CD8-positive, alpha-beta memory T cell (primary cell): ENCODE measurements around the gene HS3ST4. TPM values are rescaled to one million over a fixed set of nuclear protein-coding genes. Genes with fewer than 3 reads are reported as not detected.
A peak's percentile ranks its signal among the peaks of the same experiment; 100 is the strongest.

ENCODE experiments used
- CTCF ChIA-PET: fragments of 350-600 bp; sonication (Branson Sonifier 250); formaldehyde crosslinking; loops from one replicate; lab custom pipeline; 2021; ENCODE audit warnings: antibody characterized with exemption; lab: Charles Lee
- POLR2A ChIA-PET: fragments of 350-600 bp; sonication (Branson Sonifier 250); formaldehyde crosslinking; loops from one replicate; lab custom pipeline; 2021; ENCODE audit warnings: antibody characterized with exemption; lab: Charles Lee
- DNase-seq, 5 donors: peaks; one replicate each; pipeline versions ENCODE4 v3.0.0 to v3.0.0-alpha.2; 2020 to 2022; ENCODE audit warnings: mixed read lengths in 1 of 5
- H3K27ac ChIP-seq: one replicate; pipeline ENCODE4 v1.7.0; 2013; ENCODE audit warnings: low read depth, mild to moderate bottlenecking, low read length, moderate library complexity
- H3K27me3 ChIP-seq: 2 replicates; pipeline ENCODE4 v1.7.0; 2013; ENCODE audit warnings: low read length, mild to moderate bottlenecking; ENCODE audit not compliant: insufficient read depth, poor library complexity, severe bottlenecking
- H3K36me3 ChIP-seq: 2 replicates; pipeline ENCODE4 v1.7.0; 2013; ENCODE audit warnings: mild to moderate bottlenecking, low read length, moderate library complexity; ENCODE audit not compliant: insufficient read depth
- H3K4me1 ChIP-seq: 2 replicates; pipeline ENCODE4 v1.7.0; 2013; ENCODE audit warnings: mild to moderate bottlenecking, low read length, moderate library complexity; ENCODE audit not compliant: insufficient read depth
- H3K4me3 ChIP-seq: 2 replicates; pipeline ENCODE4 v1.7.0; 2013; ENCODE audit warnings: mild to moderate bottlenecking, low read length
- H3K9me3 ChIP-seq: 2 replicates; pipeline ENCODE4 v1.7.0; 2013; ENCODE audit warnings: mild to moderate bottlenecking, low read length
- H3K27ac Mint-ChIP-seq, 8 donors: one replicate each; pipeline ENCODE4 v1.8.0; 2020 to 2021; ENCODE audit warnings: mixed read lengths in 8 of 8, mild to moderate bottlenecking in 6 of 8, inconsistent platforms in 3 of 8, moderate library complexity in 3 of 8
- H3K27me3 Mint-ChIP-seq, 2 donors: one replicate each; pipeline ENCODE4 v1.8.0; 2020 to 2021; ENCODE audit warnings: mixed read lengths in 2 of 2, mild to moderate bottlenecking in 1 of 2, moderate library complexity in 1 of 2
- H3K36me3 Mint-ChIP-seq, 3 donors: one replicate each; pipeline ENCODE4 v1.8.0; 2020 to 2021; ENCODE audit warnings: mixed read lengths in 3 of 3, inconsistent platforms in 1 of 3, mild to moderate bottlenecking in 1 of 3
- H3K4me1 Mint-ChIP-seq, 3 donors: one replicate each; pipeline ENCODE4 v1.8.0; 2020 to 2021; ENCODE audit warnings: mixed read lengths in 3 of 3, inconsistent platforms in 1 of 3, mild to moderate bottlenecking in 1 of 3
- H3K4me3 Mint-ChIP-seq, 7 donors: one replicate each; pipeline ENCODE4 v1.8.0; 2020 to 2021; ENCODE audit warnings: mixed read lengths in 7 of 7, mild to moderate bottlenecking in 6 of 7, moderate library complexity in 4 of 7, inconsistent platforms in 2 of 7
- H3K9me3 Mint-ChIP-seq, 5 donors: one replicate each; pipeline ENCODE4 v1.8.0; 2020 to 2022; ENCODE audit warnings: mixed read lengths in 5 of 5, mild to moderate bottlenecking in 3 of 5, moderate library complexity in 2 of 5, inconsistent platforms in 1 of 5
- polyA plus RNA-seq: library from polyadenylated mRNA; unstranded; fragments of 300-500 nt; fragmentation: Illumina TruSeq; gene quantifications from one replicate; pipeline ENCODE4 v1.2.3, GENCODE V29; 2021
- total RNA-seq, 2 experiments: library from RNA; stranded (reverse); gene quantifications; one replicate each; pipeline ENCODE4 v1.2.3, GENCODE V29; 2021

Gene HS3ST4
- total and polyA plus RNA-seq, 3 experiments from 2014 or later, result not detected

DNA sequence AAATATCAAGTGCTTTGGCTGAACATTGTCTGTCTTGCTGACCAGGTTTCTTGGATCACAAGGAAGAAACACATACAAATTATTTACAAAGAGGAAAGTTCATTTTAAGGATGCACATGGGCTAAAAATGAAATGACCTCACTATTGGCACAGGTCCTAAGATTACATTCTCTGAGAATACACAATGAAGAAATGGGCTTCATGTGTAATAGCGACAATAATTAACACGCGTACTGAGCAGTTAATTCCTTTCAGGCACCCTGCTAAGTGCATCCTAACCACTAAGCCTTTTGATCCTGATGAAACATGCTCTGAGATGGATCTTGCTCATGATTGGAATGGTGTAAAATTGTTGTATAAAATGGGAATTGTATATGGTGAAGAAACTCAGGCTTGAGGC lies 429.0 kb downstream of the HS3ST4 start:
- no peak for DNase-seq
- Histone ChIP-seq H3K27me3 (no peaks in the 10 kb centered on the region), H3K36me3 (no peaks in the 10 kb centered on the region), H3K27ac (no peak overlapping the region), H3K9me3 (no peaks in the 10 kb centered on the region), H3K4me3 (no peak overlapping the region), H3K4me1 (no peaks in the 10 kb centered on the region)
- peaks cover 3 to 7% of the 10 kb centered on the region in 2 donors for H3K27me3 Mint-ChIP-seq
- H3K4me1 Mint-ChIP-seq, result no peaks in the 10 kb centered on the region
- H3K4me3 Mint-ChIP-seq, result no peak overlapping the region
- ChIA-PET CTCF (no interaction called here), POLR2A (no interaction called here)
- no peaks in the 10 kb centered on the region for H3K36me3 Mint-ChIP-seq
- no peaks in the 10 kb centered on the region for H3K9me3 Mint-ChIP-seq
- H3K27ac Mint-ChIP-seq, result no peak overlapping the region

DNA sequence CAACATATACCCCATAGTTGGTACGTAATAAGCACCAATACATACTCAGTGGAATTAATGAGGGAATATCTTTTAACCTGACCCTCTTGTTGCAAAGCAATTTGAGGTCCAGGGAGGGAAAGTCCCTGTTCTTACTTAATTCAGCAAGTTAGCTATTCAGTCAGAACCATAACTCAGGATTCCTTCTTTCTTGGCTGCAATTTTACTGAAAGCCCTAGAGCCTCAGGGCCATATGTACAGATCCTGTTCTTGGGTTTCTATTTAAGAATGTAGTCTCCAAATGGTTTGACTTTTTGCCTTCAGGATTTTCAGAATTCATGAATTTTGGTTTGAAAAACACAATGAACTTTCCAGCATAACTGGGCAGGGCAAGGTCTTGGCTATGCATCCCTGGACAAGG lies 436.5 kb downstream of the HS3ST4 start:
- POLR2A ChIA-PET, result no interaction called here
- peaks cover 0 to 1% (median 0%) of the 10 kb centered on the region in 5 donors for H3K9me3 Mint-ChIP-seq
- no peaks in the 10 kb centered on the region for H3K4me1 Mint-ChIP-seq
- H3K4me3 ChIP-seq, result no peak overlapping the region
- H3K9me3 ChIP-seq, result no peaks in the 10 kb centered on the region
- no peak overlapping the region for H3K4me3 Mint-ChIP-seq
- no peaks in the 10 kb centered on the region for H3K36me3 ChIP-seq
- H3K27ac Mint-ChIP-seq, result no peak overlapping the region
- H3K27me3 ChIP-seq, result no peaks in the 10 kb centered on the region
- no peaks in the 10 kb centered on the region for H3K36me3 Mint-ChIP-seq
- CTCF ChIA-PET, result no interaction called here
- H3K27ac ChIP-seq, result no peak overlapping the region
- DNase-seq, result no peak
- H3K4me1 ChIP-seq, result no peaks in the 10 kb centered on the region
- peaks cover 0 to 2% of the 10 kb centered on the region in 2 donors for H3K27me3 Mint-ChIP-seq

DNA sequence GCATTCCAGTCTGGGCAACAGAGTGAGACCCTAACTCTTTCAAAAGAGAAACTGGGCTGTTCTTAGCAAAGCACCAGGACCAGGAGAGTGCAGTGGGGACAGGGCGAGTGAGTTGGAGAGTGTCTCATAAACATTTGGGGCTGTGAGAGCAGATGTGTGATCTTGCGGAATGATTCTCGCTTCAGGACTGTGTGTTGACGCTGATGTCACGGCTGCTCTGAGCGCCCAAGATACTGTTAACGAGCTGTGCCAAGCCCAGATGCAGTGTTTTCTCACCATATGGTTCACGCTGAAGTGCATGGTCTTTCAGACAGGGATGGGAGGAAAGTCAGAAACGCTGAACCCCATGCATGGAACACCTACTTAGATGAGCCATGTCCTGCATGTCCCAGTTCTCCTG lies 438.2 kb downstream of the HS3ST4 start:
- H3K4me1 ChIP-seq, result no peaks in the 10 kb centered on the region
- no peak overlapping the region for H3K27ac ChIP-seq
- H3K4me3 ChIP-seq, result no peak overlapping the region
- Mint-ChIP-seq H3K27me3 (peaks cover 0 to 2% of the 10 kb centered on the region in 2 donors), H3K36me3 (no peaks in the 10 kb centered on the region), H3K9me3 (peaks cover 0 to 1% (median 0%) of the 10 kb centered on the region in 5 donors), H3K4me3 (no peak overlapping the region), H3K27ac (no peak overlapping the region), H3K4me1 (no peaks in the 10 kb centered on the region)
- H3K36me3 ChIP-seq, result no peaks in the 10 kb centered on the region
- CTCF ChIA-PET, result no interaction called here
- H3K9me3 ChIP-seq, result no peaks in the 10 kb centered on the region
- DNase-seq, result no peak
- POLR2A ChIA-PET, result no interaction called here
- H3K27me3 ChIP-seq, result no peaks in the 10 kb centered on the region

DNA sequence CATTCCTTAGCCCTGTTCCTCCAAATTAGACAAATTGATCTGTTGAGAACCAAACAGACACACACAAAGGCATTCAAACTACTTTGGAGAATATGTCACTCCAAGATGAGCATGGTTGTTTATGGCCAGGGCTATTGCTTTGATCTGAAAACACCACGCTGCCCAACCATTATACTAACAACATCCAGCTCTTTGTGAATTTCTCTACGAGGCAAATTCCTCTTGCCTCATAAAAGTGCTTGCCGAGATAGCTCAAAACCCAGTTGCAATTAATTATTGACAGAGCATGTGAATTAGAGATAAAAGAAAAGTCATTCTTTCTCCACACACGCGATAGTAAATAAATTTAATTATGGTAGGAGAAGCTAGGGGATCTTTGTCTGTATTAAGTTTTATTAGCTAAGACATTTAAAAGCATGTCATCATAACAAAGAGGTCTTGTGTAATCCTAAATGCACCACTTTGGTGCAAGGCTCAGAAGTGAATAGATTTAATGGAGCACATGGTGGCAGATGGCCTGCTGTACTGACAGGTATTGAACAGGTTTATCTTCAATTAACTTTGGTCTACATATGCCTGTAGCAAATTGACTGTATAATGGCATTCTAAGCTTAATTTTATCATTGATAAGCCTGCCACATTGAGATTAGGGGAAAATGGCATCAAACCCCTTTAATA lies 441.8 kb downstream of the HS3ST4 start:
- CTCF ChIA-PET, result no interaction called here
- Mint-ChIP-seq H3K4me3 (no peak overlapping the region), H3K4me1 (no peaks in the 10 kb centered on the region), H3K9me3 (no peaks in the 10 kb centered on the region), H3K27ac (peak overlapping the region in 1 of 8 donors; percentile 5), H3K36me3 (no peaks in the 10 kb centered on the region), H3K27me3 (no peaks in the 10 kb centered on the region)
- Histone ChIP-seq H3K4me3 (no peak overlapping the region), H3K4me1 (no peaks in the 10 kb centered on the region), H3K27me3 (no peaks in the 10 kb centered on the region), H3K36me3 (no peaks in the 10 kb centered on the region), H3K27ac (no peak overlapping the region), H3K9me3 (no peaks in the 10 kb centered on the region)
- POLR2A ChIA-PET, result no interaction called here
- no peak for DNase-seq

DNA sequence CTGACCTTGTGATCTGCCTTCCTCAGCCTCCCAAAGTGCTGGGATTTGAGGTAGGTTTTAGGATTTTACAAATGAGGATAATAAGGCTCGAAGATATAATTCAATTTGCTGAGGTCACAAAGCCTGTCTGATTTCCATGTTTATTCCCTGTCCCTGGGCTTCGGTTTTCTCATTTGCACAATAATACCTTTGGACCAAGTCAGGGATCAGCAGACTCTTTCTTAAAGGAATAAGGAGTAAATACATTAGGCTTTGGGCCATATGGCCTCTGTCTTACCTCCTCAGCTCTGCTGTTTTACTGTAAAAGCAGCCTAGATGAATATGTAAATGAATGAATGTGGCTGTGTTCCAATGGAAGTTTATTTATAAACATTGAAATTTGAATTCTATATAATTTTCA lies 442.8 kb downstream of the HS3ST4 start:
- H3K4me1 Mint-ChIP-seq, result no peaks in the 10 kb centered on the region
- ChIA-PET POLR2A (no interaction called here), CTCF (no interaction called here)
- Histone ChIP-seq H3K36me3 (no peaks in the 10 kb centered on the region), H3K27me3 (no peaks in the 10 kb centered on the region), H3K27ac (no peak overlapping the region), H3K9me3 (no peaks in the 10 kb centered on the region), H3K4me3 (no peak overlapping the region), H3K4me1 (no peaks in the 10 kb centered on the region)
- no peak for DNase-seq
- no peak overlapping the region for H3K4me3 Mint-ChIP-seq
- no peaks in the 10 kb centered on the region for H3K36me3 Mint-ChIP-seq
- no peaks in the 10 kb centered on the region for H3K9me3 Mint-ChIP-seq
- no peak overlapping the region for H3K27ac Mint-ChIP-seq
- no peaks in the 10 kb centered on the region for H3K27me3 Mint-ChIP-seq

DNA sequence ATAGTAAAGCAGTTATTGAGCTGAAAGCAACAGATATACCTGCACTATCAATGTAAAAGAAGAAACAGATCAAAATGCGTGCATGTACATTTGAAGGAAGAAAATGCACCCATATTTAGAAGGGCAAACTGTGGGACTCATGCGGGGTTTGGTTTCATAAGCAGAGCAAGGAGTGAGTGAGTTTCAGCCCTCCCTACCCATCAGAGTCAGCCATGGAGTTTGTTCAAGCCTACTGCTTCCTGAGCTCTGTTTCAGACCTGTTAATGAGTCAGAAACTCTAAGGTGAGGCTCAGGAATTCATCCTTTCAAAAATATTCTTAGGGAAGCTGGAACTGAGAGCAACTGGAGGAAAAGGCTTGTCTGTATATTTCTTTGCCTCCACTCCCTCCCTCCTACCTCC lies 446.2 kb downstream of the HS3ST4 start:
- CTCF ChIA-PET, result no interaction called here
- H3K4me1 Mint-ChIP-seq, result no peaks in the 10 kb centered on the region
- Histone ChIP-seq H3K9me3 (no peaks in the 10 kb centered on the region), H3K27ac (no peak overlapping the region), H3K4me1 (no peaks in the 10 kb centered on the region), H3K36me3 (no peaks in the 10 kb centered on the region), H3K4me3 (no peak overlapping the region), H3K27me3 (no peaks in the 10 kb centered on the region)
- no peak for DNase-seq
- H3K27ac Mint-ChIP-seq, result no peak overlapping the region
- H3K36me3 Mint-ChIP-seq, result no peaks in the 10 kb centered on the region
- H3K9me3 Mint-ChIP-seq, result no peaks in the 10 kb centered on the region
- no peaks in the 10 kb centered on the region for H3K27me3 Mint-ChIP-seq
- H3K4me3 Mint-ChIP-seq, result no peak overlapping the region
- POLR2A ChIA-PET, result no interaction called here

DNA sequence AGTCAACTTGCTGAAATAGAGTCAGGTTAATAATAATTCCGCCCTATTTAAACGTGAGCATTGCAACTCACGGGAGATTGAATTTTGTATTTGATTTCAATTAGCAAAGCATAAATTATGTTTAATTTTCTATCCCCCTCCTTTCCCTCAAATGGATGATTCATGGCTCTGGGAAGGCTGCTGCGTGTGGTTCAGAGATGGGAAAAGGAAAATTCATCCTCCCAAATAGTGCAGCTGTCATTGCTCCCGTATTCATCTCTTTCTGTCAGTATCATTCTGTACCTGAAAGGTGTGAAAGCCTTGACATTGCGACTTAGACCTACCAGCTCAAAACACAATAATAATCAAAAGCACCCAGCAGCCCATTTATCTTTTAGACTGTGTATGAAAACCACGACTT lies 447.3 kb downstream of the HS3ST4 start:
- Mint-ChIP-seq H3K4me3 (no peak overlapping the region), H3K9me3 (no peaks in the 10 kb centered on the region), H3K4me1 (no peaks in the 10 kb centered on the region), H3K27ac (no peak overlapping the region), H3K36me3 (no peaks in the 10 kb centered on the region), H3K27me3 (no peaks in the 10 kb centered on the region)
- no peaks in the 10 kb centered on the region for H3K36me3 ChIP-seq
- DNase-seq, result no peak
- ChIA-PET CTCF (no interaction called here), POLR2A (no interaction called here)
- H3K27ac ChIP-seq, result no peak overlapping the region
- H3K4me3 ChIP-seq, result no peak overlapping the region
- H3K9me3 ChIP-seq, result no peaks in the 10 kb centered on the region
- H3K27me3 ChIP-seq, result no peaks in the 10 kb centered on the region
- H3K4me1 ChIP-seq, result no peaks in the 10 kb centered on the region

DNA sequence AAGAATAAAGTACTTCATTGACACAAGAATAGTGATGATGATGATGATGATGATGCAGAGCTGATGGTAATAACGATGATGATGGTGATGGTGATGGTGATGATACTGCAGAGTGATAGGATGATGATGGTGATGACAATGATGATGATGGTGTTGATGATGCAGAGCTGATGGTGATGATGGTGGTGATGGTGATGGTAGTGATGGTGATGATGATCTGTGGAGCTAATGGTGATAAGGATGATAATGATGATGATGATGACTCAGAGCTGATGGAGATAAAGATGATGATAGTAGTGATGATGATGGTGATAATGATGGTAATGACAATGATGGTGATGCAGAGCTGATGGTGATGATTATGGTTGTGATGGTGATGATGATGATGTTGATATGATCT lies 448.1 kb downstream of the HS3ST4 start:
- DNase-seq, result no peak
- Mint-ChIP-seq H3K9me3 (no peaks in the 10 kb centered on the region), H3K4me1 (no peaks in the 10 kb centered on the region), H3K4me3 (no peak overlapping the region), H3K27ac (no peak overlapping the region), H3K36me3 (no peaks in the 10 kb centered on the region), H3K27me3 (peaks cover 0 to 3% of the 10 kb centered on the region in 2 donors)
- no peaks in the 10 kb centered on the region for H3K27me3 ChIP-seq
- CTCF ChIA-PET, result interaction anchor here (1.1 kb wide), 1 partner anchor 16 kb away, joined by 3 read pairs; no protein-coding TSS in a partner anchor
- H3K36me3 ChIP-seq, result no peaks in the 10 kb centered on the region
- no peaks in the 10 kb centered on the region for H3K4me1 ChIP-seq
- no peak overlapping the region for H3K4me3 ChIP-seq
- POLR2A ChIA-PET, result no interaction called here
- H3K9me3 ChIP-seq, result no peaks in the 10 kb centered on the region
- H3K27ac ChIP-seq, result no peak overlapping the region
